DMS153 treated with DMSO at 0.1 percent for 48 hours (cell line): Measurements from ENCODE around the gene ZSCAN29.
"Not testable (repeated sequence)": the region's sequence is repeated elsewhere in the genome, so short reads cannot be mapped to it uniquely, and the experiment has no call there.

ENCODE experiments used
- DNase-seq: peaks from one replicate; lab custom pipeline; 2025; ENCODE audit not compliant: unreplicated experiment; lab: John Stamatoyannopoulos, UW

Gene ZSCAN29

GRCh38 chr15:43370975-43371974 lies at the start of gene ZSCAN29, which contains the start of gene TUBGCP4:
Gene ZSCAN29, minus strand, starts transcription at chr15:43371043. Its CDS starts 1,130 bp downstream, at chr15:43369913.
Gene TUBGCP4, plus strand, starts transcription at chr15:43371101. Its CDS starts 254 bp downstream, at chr15:43371355.
- peak; percentile 3 for DNase-seq

DNA sequence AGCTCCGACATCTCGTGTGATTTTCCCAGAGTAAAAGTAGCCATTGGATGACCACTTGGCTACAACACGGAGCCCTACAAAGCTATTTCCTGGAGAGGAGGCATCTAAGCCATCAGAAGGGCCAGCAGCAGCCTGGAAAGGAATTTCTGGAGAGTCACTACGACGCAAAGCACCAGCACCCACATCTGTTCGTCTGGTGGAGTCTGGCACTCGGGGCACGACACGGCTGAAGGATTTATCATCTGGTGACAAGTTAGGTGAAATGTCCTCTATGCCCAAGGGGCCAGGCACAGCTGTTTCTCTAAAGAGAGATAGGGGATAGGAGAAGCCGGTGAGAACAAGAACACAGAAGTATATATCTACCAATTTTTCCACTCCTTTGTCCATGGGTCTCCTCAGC lies 49.6 kb upstream of the ZSCAN29 start:
- no peak for DNase-seq

DNA sequence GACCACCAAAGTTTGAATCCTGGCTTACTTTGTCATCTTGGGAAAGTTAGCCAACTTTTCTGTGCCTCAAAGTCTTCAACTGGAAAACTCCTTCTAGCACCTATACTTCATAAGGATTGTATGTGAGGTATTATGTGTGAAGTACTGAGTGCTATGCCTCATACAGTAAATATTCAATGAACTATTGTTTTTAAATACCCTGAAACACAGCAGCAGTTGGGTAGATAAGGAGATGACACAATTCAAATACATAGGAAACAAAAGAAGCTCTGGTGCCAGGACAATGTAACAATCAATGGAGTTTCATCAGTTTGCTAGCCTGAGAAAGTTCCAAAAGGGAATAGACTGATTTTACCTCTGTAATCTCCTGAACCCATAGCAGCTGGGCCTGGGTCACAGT lies 43.4 kb upstream of the ZSCAN29 start:
- DNase-seq: no peak

DNA sequence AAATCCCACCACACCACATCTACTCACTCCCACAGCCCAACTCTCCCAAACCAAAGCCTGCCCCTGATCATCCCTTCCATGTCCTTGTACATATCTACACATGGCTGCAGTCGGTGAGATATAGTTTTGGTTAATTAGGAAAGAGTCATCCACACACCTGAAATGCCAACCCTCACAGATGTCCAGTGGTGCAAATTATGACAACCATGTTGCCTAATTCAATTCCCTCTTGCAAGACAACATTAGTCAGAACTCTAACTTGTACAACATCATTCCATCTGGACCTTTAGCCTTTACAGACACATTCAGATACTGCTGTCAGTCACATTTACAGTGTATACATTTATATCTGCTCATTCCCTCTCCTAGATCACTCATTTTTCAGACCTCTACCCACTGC lies 41.3 kb upstream of the ZSCAN29 start:
- DNase-seq: no peak

DNA sequence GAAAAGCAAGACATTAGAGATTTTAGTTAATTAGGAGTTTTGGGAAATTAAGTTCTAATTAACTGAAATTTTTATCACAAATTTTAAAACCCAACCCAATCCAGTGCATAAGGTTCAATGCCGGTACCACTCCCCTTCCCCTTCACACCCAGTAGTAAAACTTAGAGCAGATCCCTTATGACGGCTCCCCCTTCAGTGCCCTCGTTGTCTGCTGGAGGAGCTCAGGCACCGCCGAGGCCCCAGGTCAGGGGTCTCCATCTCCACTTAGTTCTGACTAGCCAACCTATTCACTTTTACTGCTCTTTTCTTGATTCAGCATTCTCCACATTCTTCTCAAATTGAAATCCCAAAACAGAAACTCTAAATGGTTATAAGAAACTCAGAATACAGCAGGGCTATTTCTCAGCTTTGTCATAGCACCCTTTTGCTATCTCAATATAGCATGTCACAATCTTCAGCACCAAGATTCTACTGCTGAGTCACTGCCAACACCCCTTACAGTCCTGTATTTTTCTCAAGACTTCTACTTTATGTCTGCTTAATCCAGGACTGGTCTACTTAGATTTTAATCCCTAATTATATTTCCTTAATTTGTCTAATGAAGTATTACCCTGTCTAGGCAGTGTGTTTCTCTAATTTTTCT lies 39.9 kb upstream of the ZSCAN29 start:
- DNase-seq: no peak

DNA sequence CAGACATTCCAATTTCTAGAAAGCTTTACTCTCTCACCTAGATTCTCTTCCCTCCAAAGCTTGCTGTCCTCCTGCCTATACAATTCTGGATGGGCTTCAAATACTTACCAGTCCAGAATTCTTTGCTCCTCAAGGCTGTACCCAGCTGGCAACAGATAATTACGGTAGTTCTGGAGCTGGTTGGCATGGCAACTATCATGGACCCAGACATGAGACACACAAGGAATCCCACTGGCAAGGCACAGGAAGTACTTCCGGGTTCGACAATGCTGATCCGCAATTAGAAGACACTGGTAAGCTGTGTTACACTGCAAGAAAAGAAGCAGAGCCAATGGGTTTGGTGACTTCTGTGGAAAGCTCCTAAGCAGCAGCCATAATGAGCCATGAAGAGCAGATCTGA lies 37.9 kb upstream of the ZSCAN29 start:
- DNase-seq: no peak

- DNase-seq: no peak
Measured at GRCh38 chr15:43406808-43407207, 36.0 kb upstream of the ZSCAN29 start.

GRCh38 chr15:43406189-43406588 lies 35.3 kb upstream of the ZSCAN29 start:
- no peak for DNase-seq

DNA sequence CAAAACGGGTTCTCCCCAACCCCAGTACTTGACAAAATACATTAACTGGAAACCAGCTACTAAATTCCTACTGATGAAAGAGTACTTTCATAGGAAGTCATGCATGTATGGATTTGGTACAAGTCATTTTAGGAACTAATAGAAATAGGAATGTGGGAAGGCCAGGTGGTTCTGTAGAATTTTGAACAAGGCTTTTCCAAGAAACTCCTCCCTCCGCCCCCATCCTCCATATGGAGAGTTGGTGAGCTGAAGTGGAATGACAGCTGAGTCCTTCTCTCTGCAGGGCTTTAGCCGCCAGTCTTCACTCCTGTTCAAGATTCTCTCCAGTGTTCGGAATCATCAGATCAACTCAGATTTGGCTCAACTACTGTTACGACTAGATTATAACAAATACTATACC lies 33.3 kb upstream of the ZSCAN29 start:
- DNase-seq: no peak

DNA sequence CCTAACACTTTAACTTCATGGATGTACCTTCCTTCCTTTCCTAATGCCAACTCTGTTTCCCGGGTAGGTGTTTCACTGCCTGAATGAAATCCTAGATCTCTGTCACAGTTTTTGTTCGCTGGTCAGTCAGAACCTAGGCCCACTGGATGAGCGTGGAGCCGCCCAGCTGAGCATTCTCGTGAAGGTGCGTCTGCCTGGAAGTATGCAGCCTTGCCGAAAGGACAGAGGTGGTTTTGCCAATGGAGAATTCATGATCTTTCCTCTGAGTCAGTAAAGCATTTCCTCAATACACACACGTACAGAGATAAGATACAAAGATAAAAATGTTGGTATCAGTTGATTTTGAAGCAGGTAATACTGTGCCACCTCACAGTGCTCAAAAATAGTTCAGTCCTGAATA lies 32.8 kb upstream of the ZSCAN29 start:
- DNase-seq: no peak

DNA sequence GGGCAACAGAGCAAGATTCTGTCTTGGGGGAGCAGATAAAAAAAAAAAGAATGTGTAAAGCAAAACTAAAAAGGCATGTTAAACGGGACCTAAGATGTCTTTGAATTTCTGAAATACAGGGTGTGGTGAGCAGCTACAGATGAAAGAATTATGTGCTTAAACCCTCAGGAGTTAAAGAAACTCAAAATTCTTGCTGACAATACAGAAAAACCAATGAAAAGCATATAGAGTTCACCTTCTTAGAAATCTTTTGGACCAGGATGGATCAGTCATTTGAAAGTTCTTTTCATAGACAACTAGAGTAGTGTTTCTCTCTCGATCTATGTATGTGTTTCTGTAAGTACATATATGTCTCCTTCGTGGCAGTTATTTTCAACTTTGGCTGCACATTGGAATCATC lies 31.4 kb upstream of the ZSCAN29 start:
- no peak for DNase-seq

- DNase-seq: not testable (repeated sequence)
Measured at GRCh38 chr15:43393592-43393991, 22.7 kb upstream of the ZSCAN29 start.

- no peak for DNase-seq
Measured at GRCh38 chr15:43390723-43391122, 19.9 kb upstream of the ZSCAN29 start.

- no peak for DNase-seq
Measured at GRCh38 chr15:43383070-43383469, 12.2 kb upstream of the ZSCAN29 start.

DNA sequence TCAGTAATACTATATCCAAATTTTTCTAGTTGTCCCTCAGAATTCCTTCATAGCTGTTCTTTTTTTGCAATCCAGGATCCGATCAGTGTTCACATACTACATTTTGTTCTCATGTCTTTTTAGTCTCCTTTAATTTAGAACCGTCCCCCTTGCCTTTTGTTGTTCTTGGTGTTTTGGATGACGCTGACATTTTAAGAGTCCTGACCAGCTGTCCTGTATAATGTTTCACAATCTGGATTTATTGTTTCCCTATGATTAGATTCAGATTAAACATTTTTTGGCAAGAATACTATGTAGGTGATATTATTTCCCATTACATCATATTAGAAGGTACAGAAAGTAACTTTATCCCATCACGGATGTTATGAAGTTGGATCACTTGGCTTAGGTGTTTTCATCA lies 11.5 kb upstream of the ZSCAN29 start:
- DNase-seq: no peak

DNA sequence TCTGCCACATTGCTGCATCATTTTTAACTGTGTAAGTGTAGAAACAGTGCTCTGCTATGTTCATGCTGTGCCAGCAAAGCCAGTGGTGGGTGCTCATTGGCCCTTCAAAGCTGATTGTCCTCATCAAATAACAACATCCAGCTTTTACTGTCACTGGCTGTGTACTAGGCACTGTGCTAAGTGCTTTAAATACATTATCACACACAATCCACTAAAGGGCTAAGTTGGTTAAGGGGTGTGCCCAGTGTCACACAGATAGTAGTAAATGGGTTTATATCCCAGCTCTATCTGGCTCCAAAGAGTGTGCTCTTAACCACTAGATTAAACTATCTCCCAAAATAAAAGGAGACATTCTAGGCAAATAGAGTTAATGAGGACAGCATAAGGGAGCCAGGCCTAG lies 7.8 kb upstream of the ZSCAN29 start:
- DNase-seq: no peak

GRCh38 chr15:43376017-43376705 lies 5.3 kb upstream of the ZSCAN29 start:
- no peak for DNase-seq

DNA sequence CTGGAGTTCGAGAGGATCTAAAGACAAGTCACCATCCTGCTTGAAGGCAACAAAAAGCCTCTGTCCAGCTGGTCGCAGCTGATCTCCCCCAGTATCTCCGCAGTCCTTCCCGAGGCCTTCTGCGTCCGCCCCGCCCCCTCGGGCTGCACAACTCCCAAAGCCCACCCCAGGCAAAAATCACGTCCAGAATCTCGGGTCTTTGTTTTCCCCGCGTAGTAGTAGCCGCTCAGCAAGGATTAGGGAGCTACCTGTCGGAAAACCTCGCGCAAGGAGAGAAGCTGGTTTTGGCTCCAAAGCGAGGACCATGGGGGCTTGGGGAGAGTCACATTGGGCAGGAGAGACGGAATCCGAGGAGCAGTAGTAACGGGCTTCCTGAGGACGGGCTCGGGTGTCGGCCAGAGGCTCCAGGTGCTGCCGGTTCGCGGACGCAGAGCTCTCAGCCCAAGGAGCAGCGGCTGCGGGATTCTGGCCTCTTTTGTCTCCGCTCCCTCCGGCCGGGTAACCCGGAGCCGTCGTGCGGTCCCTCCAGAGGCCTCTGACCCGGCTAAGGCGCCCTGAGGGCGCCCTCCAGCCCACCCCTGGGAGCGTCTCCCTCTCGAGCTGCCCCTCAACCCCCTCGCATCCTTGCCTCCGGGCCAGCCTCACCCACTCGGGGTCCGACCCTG lies 401 bp downstream of the ZSCAN29 start:
- DNase-seq: no peak

DNA sequence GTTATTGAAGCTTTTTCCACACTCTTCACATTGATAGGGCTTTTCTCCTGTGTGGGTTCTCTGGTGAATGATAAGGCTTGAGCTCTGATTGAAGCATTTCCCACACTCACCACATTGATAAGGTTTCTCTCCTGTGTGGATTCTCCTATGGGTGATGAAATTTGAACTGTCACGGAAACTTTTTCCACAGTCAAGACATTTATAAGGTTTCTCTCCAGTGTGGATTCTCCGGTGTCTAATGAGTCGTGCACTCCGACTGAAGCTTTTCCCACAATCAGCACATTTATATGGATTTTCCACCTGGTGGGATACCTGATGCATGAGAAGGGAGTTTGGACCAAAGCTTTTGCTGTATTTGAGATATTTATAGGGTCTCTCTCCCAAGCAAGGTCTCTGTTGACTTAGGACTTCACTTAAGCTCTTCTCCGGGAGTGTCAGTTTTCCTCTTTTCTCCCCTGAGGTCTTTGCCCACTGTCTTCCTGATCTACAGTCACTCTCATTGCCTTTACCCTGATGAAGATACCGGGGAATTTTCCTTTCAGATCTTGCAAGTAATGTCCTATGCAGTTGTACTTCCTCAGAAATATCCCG lies 9.4 kb downstream of the ZSCAN29 start:
- no peak for DNase-seq

DNA sequence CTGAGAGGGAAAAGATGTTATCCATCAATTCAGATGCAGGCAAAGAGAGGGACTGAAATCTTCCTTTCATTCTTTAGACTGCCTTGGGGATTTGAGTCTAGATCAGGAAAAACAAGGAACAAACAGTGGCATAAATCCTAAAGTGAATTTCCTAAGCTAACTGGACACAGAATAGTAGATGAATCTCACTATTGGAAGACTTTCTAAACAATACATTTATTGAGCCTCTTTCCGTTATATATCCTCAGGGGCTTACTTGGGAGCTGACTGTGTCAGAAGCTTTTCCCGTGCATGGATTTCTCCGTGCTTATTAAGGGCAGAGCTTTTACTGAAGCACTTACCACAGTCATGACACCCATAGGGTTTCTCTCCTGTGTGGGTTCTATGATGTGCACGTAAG lies 10.0 kb downstream of the ZSCAN29 start:
- no peak for DNase-seq
